GM12878 (cell line): ENCODE data around the gene ATF7.

Source experiments
- CEBPB ChIP-seq, 2 experiments: fragments of 150-350 bp in 1 of 2; IDR thresholded peaks; 2 replicates each; pipeline ENCODE4 v1.6.1; 2012 to 2014; ENCODE audit warnings: low read depth in 2 of 2, low read length in 2 of 2, borderline replicate concordance in 1 of 2, inconsistent platforms in 1 of 2
- CTCF ChIP-seq, 3 experiments: IDR thresholded peaks in 2 of 3; conservative IDR thresholded peaks in 1 of 3; 2 replicates each; pipeline ENCODE4 v1.5.1; 2011; ENCODE audit warnings: low read depth in 3 of 3, low read length in 3 of 3, mild to moderate bottlenecking in 3 of 3, control low read depth in 2 of 3, moderate library complexity in 2 of 3, inconsistent platforms in 1 of 3, mixed read lengths in 1 of 3; ENCODE audit not compliant: control insufficient read depth in 2 of 3, insufficient read depth in 1 of 3; ENCODE audit errors: extremely low read depth in 1 of 3
- EZH2 ChIP-seq: IDR thresholded peaks from 2 replicates; pipeline ENCODE4 v1.6.1; 2012; ENCODE audit warnings: low read depth, mild to moderate bottlenecking, control low read depth, inconsistent platforms, low read length, borderline replicate concordance; ENCODE audit not compliant: control insufficient read depth
- FOXK2 ChIP-seq: fragments of 450-650 bp; IDR thresholded peaks from 2 replicates; pipeline ENCODE4 v1.6.1; 2017; ENCODE audit warnings: mild to moderate bottlenecking, moderate library complexity
- NKRF ChIP-seq: fragments of 450-650 bp; conservative IDR thresholded peaks from 2 replicates; pipeline ENCODE4 v1.6.1; 2017; ENCODE audit warnings: mild to moderate bottlenecking, moderate library complexity
- POLR2A ChIP-seq: IDR thresholded peaks from 2 replicates; pipeline ENCODE4 v1.6.1; 2011; ENCODE audit warnings: low read depth, mild to moderate bottlenecking, low read length
- TCF7 ChIP-seq: IDR thresholded peaks from 2 replicates; pipeline ENCODE4 v1.6.1; 2014; ENCODE audit warnings: antibody characterized with exemption, borderline replicate concordance

DNA sequence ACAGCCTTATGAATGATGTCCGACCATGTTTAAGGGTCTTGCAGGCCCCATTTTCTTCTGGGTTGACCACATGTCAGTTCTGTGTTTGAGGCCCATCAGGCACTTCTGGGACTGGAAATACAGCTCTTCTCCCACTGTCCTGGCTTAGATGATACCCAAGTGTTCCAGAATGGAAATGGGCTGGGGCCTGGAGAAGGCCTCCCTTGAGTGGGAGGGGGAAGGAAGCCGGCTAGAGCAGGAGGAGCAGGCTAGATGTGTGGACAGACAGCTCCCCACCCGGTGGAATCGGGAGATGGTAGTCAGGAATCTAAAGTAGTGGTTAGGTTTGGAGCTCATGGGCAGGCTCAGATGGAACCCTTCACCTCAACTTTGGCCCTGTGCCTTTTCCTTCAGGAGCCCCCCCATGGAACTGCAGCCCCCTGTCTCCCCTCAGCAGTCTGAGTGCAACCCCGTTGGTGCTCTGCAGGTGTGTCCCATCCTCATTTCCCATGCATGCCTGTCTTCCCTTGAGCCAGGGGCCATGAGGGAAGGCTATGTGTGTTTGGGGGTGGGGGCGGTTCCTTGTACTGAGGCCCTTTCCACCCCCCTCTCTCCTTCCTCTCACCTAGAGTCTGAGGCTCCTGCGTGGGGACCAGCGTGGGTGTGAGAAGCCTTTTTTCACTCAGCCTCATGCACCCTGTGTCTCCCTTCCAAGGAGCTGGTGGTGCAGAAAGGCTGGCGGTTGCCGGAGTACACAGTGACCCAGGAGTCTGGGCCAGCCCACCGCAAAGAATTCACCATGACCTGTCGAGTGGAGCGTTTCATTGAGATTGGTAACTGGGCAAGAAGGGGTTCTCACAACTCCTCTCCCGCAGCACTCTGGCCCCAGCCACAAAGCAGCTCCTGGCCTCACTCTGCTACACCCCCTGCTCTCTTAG lies 121.9 kb downstream of the ATF7 start:
- no peak for TF ChIP-seq POLR2A
- no peak for TF ChIP-seq NKRF
- no peak for TF ChIP-seq TCF7
- TF ChIP-seq CEBPB (IDR thresholded peaks at IDR 0.05; ENCODE audit: borderline replicate concordance in 1 of 2, low read depth in 2 of 2, low read length in 2 of 2), result no peak
- no peak for TF ChIP-seq FOXK2
- no peak for TF ChIP-seq CTCF (IDR thresholded peaks at IDR 0.05 in 2 of 3, conservative IDR thresholded peaks at IDR 0.05 in 1 of 3; ENCODE audit: control insufficient read depth in 2 of 3, extremely low read depth in 1 of 3, insufficient read depth in 1 of 3, low read depth in 3 of 3, low read length in 3 of 3)
- TF ChIP-seq EZH2, result no peak
